Measurements from ENCODE around the gene AGPS.
"Not testable (repeated sequence)": the region's sequence is repeated elsewhere in the genome, so short reads cannot be mapped to it uniquely, and the experiment has no call there.

AGPS gene

DNA sequence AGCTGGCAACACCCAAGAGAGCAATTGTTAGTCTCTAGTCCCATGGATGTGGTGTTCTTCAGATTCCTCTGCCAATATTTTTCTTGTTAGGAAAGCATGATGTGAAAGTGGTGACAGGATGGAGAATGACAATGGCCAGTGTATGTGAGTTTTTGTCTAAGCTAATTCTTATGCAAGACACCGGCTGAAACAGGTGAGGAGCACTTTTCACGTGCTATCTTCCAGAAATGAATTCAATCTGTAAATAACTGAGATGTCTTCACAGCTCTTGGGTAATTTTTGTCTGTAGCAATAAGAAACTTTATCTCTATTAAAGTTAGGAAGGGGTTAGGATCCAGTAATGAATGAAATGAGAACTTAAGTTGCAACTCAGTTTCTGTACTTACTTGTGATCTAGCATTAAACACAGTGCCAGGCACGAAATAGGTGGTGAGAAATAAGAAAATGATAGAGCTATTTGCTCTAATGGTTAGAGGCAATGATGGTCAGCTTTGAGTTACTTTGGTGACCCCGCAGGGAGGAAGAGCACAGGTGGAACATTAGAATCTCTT lies 676 bp upstream of the AGPS start:
- FAIRE-seq, result no peak

DNA sequence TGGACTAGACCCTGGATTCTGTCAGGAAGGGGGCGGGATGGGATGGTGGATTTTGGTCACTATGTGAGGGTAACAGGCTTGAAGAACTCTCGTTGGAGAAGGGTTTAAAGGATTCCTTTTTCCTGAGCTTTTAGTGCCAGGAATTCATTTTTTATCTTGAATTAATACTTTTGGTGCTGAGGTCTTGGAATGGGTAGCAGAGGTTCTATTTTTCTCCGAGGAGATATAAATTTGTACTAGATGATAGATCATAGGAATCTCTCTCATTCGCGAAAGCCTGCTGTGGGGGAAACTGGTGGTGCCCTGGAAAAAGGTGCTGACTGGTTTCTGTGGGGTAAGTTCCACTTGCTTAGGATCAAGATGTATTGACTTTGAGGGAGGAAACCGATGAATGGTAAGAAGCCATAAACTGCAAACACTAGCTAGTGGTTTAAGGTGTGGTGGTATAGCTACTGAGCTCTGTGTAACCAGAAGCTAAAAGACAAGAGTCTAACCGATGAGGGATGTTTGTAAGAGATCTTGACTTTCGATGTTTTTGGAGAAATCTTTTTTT lies 706 bp downstream of the AGPS start:
- no peak for FAIRE-seq

DNA sequence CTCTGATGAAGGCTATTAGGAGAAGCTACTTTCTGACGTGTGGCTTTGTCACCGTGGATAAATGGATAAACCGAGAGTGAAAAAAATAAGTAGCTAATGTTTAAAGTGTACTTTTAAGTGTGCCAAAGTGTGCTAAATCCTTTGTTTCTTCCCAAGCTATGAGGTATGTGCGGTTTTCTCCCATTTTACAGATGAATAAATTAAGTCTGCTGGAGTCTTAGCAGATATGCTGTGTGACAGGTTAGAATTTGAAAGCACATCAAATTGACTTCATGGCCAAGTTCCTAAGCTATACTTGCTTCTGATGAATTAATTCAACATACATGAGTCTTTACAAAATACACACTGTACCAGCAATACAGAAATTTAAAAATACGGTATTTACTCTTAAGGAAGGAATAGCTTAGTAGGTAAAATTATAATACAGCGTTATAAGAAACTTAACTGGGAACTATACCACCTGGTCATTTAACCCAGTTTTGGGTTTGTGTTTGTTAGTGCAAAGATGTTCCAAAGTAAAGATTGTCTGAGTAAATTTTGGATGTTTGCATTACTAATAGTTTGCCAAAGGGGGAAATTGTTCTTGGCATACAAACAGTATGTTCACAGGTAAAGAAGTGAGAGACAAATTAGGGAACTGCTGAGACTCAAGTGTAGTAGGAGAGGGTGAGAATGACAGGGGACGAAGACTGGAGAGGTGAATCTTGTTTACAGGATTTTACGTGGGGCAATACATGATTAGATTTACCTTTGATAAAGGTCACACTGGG lies 1.4 kb downstream of the AGPS start:
- FAIRE-seq, result no peak

DNA sequence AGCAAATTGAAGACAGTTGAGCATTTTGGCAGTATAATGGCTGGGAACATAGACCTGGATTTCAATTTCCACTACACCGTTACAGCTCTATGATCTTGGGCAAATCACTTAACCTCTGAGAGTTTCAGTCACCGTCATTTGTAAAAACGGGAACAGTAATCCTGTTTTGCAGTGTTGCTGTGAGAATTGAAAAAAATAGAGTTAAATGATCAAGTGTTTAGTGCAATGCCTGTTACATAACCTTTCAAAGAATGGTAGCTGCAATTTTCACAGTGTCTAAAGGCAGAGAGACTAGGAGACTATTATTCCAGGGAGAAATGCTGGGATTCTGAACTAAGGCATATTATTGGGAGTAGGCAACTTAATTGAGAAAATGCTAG lies 2.0 kb downstream of the AGPS start:
- no peak for FAIRE-seq

DNA sequence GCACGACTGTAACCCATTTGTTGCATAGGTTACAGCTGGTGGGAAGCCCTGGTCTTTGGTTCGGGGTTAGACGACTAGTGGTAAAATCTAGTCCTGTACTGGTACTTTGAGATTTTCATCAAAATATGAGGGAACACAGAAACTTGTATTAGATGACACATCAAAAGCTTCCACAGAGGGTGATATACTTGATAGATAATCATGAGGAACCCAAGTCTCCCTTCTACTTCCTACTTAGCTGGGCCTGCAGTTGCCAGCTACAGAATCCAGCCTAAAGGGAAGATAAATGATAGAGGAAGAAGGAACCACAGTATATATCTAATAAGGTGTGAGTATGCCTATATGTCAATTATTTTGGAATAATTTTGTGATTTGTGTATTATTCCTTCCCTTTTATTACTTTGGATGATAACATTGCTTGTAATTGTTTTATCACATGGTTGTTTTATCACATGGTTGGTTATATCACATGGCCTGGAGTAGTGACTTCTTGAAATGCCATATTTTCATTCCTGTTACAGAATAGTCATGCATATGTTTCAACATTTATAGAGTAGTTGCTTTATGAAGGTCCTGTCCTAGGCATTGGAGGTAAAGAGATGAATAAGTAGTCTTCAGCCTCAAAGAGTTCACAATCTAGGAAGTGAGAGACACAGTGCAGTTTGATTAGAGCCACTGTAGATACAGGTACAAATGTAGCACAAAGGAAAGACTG lies 2.9 kb downstream of the AGPS start:
- FAIRE-seq, result no peak

DNA sequence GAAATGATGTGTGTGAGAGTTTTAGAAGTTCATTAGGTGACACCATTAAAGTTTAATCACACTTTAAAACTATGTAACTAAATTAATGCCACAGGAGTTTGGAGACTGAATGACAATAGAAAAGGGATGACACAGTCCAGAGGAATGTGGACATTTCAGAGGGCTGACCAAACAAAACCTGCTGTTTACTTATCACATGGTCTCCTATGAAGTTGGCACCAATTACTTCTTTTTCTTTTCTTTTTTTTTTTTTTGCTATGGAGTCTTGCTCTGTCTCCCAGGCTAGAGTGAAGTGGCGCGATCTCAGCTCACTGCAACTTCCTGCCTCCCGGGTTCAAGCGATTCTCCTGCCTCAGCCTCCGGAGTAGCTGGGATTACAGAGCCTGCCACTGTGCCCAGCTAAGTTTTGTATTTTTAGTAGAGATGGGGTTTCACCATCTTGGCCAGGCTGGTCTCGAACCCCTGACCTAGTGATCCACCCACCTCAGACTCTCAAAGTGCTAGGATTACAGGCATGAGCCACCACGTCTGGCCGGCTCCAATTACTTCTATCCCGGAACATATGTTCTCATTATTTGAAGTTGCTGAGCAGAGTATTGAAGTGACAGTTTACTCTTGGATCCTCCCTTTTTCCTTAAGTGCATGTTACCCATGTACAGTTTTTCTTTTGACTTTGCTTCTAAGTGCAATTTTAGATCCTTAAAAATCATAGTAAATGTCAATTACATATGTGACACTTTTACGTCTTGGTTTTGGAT lies 4.3 kb downstream of the AGPS start:
- FAIRE-seq, result peak; percentile 41

DNA sequence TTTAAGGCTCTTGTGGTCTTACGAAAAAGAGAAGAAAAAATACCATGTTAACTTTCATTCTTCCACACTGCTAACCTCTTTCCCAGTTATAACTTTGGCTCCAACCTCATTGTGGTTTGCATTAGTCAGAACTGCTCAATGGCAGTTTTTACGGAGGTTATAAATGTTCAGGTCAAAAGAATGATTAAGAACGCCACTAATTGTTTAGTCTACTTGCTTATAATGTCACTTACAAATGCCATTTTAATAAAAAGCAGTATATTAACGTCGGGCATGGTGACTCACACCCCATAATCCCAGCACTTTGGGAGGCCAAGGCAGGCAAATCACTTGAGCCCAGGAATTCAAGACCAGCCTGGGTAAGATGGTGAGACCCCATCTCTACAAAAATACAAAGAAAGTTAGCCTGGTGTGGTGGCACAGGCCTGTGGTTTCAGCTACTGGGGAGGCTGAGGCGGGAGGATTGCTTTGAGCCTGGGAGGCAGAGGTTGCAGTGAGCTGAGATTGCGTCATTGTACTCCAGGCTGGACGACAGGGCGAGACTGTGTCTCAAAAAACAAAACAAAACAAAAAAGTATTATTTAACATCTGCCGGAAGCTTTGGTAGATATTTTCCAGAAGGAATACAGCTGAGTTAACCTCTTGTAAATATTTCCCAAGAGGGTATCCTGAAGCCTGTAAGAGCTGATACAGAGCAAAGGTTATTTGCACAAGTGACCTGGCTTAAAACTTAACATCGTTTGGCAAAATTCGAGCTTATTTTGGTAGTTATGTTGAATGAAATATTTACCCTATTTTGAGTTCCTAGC lies 5.1 kb downstream of the AGPS start:
- no peak for FAIRE-seq

DNA sequence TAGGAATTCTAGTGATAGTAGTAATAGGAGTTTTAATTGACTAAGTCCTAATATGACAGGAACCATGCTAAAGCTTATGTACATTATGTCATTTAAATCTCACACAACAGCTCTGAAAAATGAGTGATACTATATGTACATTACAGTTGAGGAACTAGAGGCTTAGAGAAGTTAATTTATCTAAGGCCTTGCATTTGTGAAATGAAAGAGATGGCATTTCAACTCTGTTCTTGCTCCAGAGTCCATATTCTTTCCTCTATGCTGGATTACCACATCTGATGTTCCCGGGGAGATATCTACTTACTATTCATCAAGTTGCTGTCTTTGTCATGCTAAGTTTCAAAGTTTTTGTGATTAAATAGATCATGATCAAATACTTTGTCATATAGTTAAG lies 5.7 kb downstream of the AGPS start:
- FAIRE-seq, result no peak

DNA sequence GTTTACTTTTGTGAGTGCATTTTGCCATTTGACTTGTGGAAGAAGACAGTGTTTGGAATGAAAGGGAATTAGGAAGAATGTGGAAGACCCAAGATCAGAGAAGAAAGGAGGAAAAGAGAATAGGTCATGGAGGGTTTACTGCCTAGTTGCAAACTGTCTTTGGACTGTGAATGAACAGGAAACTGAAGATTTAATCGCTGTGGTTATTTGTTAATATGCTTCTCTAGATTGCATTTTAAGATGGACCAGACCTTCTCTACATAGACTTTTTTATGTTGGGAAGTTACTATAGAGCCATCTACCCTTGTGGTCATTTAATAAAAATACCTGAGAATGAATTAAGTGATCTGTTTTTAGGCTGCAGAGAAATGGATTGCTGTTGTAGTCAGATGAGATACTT lies 6.2 kb downstream of the AGPS start:
- no peak for FAIRE-seq

DNA sequence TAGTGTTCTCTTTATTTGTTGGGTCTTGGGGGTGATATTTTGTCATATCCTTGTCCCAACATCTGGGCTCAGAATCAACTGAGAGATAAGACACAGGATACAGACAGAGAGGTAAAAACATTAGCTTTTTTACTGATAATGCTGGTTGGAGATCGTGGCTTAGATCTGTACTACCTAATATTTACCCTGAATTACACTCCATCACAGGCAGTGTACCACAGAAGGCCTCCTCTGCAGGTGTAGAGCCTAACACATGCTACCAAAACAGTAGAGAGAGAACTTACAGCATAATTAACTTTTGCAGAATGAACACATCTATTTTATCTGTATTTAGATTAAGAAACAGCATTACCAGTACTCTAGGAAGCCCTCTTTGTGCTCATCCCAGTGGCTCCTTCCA lies 6.8 kb downstream of the AGPS start:
- FAIRE-seq, result no peak

DNA sequence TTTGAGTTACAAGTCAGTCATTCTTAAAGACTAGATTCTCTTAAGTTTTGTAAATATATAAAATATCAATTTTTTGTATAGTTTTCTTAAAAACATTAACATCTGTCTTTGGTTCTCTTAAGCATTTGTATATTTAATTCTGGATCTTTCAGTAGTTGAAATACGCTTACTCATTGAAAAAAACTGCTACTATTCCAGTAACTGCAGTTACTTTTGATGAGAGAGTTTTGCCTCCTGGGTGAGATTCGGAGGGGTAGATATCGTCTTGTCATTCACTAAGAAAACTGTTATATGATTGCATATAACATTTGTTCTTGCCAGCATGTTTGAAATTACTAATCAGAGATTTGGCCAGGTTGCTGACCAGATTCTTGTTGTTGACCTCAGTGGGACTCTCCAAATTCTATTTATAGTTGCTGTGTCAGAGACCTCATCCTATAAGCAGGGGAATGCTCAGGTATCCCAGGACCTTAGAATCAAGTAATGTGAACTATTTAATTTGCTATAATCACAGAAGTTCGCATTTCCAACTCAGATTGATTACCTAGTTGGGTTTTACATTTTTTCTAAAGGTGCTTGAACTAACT lies 7.9 kb downstream of the AGPS start:
- FAIRE-seq, result no peak

DNA sequence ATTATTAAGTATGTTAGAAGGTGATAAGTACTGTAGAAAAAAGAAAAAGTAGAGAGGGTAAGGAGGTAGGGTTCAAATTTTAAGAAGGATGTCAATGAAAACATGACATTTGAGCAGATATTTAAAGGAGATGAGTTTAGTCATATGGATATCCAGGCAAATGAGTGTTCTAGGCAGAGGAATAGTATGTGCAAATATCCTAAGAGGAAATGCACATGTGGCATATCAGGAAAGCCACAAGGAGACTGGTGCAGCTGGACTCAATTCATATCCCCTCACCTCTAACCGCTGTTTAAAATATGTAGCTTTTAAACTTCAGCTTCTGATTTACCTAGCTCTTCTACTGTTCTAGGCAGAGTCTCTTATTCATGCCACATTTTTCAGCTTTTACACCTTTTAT lies 9.5 kb downstream of the AGPS start:
- FAIRE-seq, result no peak

DNA sequence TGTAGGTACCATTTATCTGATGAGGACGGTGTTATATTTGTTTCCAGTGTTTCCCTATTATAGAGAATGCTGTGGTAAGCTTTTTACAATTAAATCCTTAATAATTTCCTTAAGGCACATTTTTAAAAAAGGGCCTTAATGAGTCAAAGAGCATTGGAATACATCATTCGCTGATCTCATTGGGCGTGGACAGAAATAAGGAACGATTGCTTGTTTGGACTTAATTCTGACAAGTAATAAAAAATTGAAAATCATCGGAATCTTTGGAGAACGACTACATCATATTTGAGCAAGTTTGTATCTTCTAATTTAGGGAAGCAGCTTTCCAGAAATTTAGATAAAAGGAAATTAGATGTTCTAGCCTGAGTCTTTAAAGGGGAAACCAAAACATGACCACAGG lies 11.3 kb downstream of the AGPS start:
- no peak for FAIRE-seq

DNA sequence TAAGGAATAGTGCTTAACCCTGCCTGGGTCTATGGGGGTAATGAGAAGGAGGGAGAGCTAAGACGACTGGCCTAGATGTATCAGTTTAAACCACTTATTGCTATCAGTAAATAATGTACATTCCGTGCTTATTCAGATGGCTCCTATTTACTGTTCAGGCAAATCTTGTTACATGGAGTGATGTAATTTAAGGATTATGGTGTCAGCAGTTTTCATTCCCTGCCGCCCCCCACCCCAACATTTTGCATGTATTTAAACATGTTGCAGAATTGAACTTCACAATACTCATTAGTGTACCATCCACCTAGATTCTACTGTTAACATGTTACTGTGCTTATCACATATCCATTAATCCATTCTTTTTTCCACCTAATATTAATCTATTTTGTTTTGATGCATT lies 11.7 kb downstream of the AGPS start:
- no peak for FAIRE-seq

DNA sequence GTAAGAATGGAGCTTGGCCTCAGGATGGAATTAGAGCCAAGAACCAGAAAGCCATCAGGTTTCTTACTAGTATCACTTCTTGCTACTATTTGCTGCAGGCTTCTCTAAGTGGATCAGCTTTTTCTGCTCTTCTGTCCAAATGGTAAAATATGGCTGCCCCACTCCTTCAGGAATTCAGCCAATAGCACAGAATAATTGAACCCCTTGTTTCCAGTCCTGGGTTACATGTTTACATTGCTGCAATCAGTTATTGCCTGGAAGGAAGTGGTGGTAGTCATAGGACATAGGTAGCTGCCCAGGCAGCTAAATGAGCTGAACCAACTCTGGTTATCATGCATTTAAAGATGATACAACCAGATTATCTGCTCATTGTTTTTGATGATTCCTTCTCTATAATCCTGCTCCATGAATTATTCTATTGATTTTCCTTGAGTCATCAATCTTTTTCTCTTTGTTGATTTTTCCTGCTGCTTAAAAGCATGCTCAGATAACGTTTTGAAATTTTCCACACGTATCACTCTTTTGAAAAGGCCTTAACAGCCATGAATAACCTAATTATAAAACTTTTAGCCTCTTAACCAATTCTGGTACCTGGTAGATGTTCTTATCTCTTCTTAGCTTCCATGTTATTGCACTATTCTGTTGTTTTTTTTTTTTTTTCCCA lies 12.6 kb downstream of the AGPS start:
- FAIRE-seq, result no peak

DNA sequence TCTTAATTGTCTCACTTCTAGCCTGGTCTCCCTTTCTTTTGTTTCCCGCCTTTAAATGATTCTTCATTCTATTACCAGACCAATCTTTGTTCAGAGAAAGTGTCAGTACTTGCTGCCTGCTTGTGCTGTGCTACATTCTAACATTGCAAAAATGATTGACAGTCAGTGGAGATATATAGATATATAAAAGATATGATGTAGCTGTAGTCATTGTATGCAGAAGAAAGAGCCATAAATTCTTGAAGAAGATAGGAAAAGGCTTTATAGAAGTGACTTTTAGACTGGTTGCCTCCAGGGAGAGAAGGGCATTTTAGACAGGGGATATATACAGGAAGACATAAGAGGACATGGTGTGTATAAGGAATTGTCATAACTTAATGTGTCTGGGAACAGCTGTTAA lies 13.6 kb downstream of the AGPS start:
- no peak for FAIRE-seq

DNA sequence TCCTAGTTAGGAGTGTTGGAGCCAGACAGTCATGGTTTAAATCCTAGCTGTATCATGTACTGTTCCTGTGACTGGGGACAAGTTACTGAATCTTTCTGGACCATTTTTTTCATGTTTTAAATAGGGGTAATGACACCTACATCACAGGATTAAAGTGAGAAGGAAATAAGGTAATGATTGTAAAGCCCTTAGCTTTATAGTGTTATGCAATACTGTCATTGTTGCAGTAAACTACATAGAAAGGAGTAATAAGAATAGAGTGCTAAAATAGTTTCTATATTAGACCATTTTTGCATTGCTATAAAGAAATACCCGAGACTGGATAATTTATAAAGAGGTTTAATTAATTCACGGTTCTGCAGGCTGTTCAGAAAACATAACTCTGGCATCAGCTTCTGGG lies 14.5 kb downstream of the AGPS start:
- no peak for FAIRE-seq

DNA sequence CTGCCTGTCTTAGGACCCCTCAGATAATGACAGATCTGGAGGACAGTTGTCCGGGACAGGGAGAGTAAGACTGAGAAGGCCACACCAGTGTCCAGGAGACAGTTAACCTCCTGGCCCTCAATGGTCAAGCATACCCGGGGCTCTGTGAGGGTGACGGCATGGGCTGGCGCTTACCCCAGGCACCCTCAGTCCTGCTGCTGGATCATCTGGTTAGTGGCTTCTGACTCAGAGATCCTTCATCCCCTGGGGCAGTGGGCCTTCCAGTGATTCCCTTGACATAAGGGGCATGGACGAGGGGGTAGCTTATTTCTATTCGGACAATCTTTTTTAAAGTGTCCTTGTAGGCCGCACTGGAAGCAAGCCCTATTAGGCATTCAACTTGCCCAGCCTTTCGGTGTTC lies 18.1 kb downstream of the AGPS start:
- FAIRE-seq, result not testable (repeated sequence)

DNA sequence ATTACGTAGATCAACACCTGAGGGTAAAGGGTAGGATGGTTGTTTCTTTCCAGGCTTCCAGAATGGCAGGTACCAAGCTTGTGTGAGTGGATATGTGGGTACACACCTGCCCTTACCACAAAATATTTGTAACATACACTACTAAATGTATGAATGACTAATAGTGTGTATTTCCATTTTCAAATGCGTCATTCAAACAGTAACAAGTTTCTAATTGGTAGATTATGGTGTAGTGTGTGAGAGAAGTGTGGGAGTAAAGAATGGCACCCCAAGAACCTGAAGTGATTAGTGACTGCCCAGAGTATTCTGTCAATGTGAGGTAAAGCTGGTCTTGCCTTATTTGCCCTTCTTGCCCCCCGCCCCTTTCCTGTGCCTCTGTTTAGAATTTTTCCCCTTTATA lies 21.1 kb downstream of the AGPS start:
- FAIRE-seq, result no peak

DNA sequence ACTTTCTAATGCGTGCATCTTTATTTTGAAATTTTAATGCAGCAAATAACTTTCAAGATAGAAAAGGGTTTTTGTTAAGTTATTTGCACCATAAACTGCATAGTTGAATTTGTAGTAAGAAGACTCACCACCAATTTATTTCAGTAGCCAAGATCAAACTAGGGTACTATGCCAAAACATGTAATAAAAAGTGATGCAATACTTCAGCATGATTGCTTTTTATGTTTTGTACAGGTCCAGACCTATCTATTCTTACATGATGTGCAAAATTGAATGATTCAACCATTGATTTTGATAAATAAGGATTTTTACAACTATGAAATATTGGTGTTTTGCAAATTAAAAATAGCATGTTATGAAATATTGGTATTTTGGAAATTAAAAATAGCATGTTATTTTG lies 26.7 kb downstream of the AGPS start:
- FAIRE-seq, result no peak

DNA sequence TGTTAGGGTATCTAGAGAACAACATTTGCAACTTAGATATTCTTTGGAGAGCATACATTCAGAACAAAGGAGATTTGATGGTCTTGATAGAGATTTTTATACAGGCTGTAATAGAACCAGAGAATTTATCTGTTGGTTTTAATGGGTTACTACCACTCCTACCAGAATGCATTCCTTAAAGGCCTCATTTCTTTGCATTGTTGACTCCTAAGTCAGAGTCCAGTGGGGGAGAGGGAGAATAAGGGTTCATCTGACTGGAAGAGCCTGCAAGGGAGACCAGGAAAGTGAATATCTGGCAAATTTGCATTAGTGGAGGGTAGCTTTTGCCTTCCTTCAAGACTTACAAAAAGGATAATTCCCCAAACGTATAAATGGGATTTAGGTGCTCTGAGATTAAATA lies 29.7 kb downstream of the AGPS start:
- no peak for FAIRE-seq

DNA sequence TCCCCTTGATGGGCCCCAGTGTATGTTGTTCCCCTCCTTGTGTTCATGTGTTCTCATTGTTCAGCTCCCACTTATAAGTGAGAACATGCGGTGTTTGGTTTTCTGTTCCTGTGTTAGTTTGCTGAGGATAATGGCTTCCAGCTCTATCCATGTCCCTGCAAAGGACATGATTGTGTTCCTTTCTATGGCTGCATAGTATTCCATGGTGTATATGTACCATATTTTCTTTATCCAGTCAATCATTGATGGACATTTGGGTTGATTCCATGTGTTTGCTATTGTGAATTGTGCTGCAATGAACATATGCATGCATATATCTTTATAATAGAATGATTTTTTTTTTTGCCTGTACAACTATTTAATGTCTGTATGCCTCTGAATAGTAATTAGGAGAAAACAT lies 31.5 kb downstream of the AGPS start:
- FAIRE-seq, result not testable (repeated sequence)

Measured in G401.6 (cell line).